GM15510 (cell line): ENCODE measurements around the gene HBG2.
"Not testable (repeated sequence)": the region's sequence is repeated elsewhere in the genome, so short reads cannot be mapped to it uniquely, and the experiment has no call there.

ENCODE experiments used
- POLR2A ChIP-seq: IDR thresholded peaks from 3 replicates; pipeline ENCODE4 v1.6.1; 2011; ENCODE audit warnings: borderline replicate concordance; ENCODE audit not compliant: insufficient read length; ENCODE audit errors: extremely low read depth

HBG2 gene

GRCh38 chr11:5267033-5267563 is 12.5 kb upstream of the HBG2 start:
- no peak for TF ChIP-seq POLR2A

GRCh38 chr11:5266609-5267008 is 12.0 kb upstream of the HBG2 start:
- no peak for TF ChIP-seq POLR2A

GRCh38 chr11:5265832-5266231 is 11.3 kb upstream of the HBG2 start:
- no peak for TF ChIP-seq POLR2A

GRCh38 chr11:5258543-5259262 is 4.1 kb upstream of the HBG2 start:
- no peak for TF ChIP-seq POLR2A

GRCh38 chr11:5257296-5257695 is 2.7 kb upstream of the HBG2 start:
- no peak for TF ChIP-seq POLR2A

- no peak for TF ChIP-seq POLR2A
Observed at GRCh38 chr11:5252919-5253265, 1.7 kb downstream of the HBG2 start.

GRCh38 chr11:5252192-5252918 is 2.2 kb downstream of the HBG2 start:
- no peak for TF ChIP-seq POLR2A

- no peak for TF ChIP-seq POLR2A
Observed at GRCh38 chr11:5251746-5252145, 2.8 kb downstream of the HBG2 start.

GRCh38 chr11:5250543-5251204 is 3.9 kb downstream of the HBG2 start:
- TF ChIP-seq POLR2A, result no peak

- not testable (repeated sequence) for TF ChIP-seq POLR2A
Observed at GRCh38 chr11:5249807-5250396, 4.7 kb downstream of the HBG2 start, which contains the start of gene HBG1. HBG1 (minus strand) TSS chr11:5249857; CDS start chr11:5249804, 53 bp downstream.

GRCh38 chr11:5247472-5248192 is 6.9 kb downstream of the HBG2 start:
- no peak for TF ChIP-seq POLR2A

GRCh38 chr11:5246772-5247471 is 7.7 kb downstream of the HBG2 start:
- TF ChIP-seq POLR2A, result no peak

- no peak for TF ChIP-seq POLR2A
Observed at GRCh38 chr11:5245155-5245554, 9.4 kb downstream of the HBG2 start.

- no peak for TF ChIP-seq POLR2A
Observed at GRCh38 chr11:5243816-5244180, 10.8 kb downstream of the HBG2 start.
